B cell (primary cell): Measurements from ENCODE around the gene ANKS1A. TPM values are rescaled to one million over a fixed set of nuclear protein-coding genes. Genes with fewer than 3 reads are reported as not detected.

Experiments used
- ATAC-seq: fragments of 200-7000 bp; cut with Tn5 transposase; one replicate; pipeline ENCODE4 v1.10.0; 2021; ENCODE audit warnings: low read depth, mild to moderate bottlenecking, moderate number of reproducible peaks, moderate library complexity
- CTCF ChIA-PET: fragments of 350-600 bp; sonication (Branson Sonifier 250); formaldehyde crosslinking; loops from one replicate; lab custom pipeline; 2021; ENCODE audit warnings: antibody characterized with exemption, inconsistent platforms; lab: Charles Lee
- POLR2A ChIA-PET: fragments of 350-600 bp; sonication (Branson Sonifier 250); formaldehyde crosslinking; loops from one replicate; lab custom pipeline; 2021; ENCODE audit warnings: antibody characterized with exemption; lab: Charles Lee
- DNase-seq: peaks from one replicate; pipeline ENCODE4 v3.0.0; 2013
- H2AFZ ChIP-seq: 2 replicates; pipeline ENCODE4 v1.6.1; 2012; ENCODE audit warnings: mild to moderate bottlenecking, low read depth, low read length; ENCODE audit not compliant: insufficient read depth, poor library complexity, severe bottlenecking
- H3K27ac ChIP-seq, 2 donors: 1 replicate in 1 of 2; 2 replicates in 1 of 2; pipeline ENCODE4 v1.5.1; 2012 to 2013; ENCODE audit warnings: low read length in 2 of 2, mild to moderate bottlenecking in 2 of 2, moderate library complexity in 1 of 2
- H3K27me3 ChIP-seq, 4 experiments: fragments of 200-600 bp in 1 of 4; sonication (generic) in 1 of 4; replicated peaks in 1 of 4; 1 replicate in 2 of 4; 2 replicates in 2 of 4; pipeline versions ENCODE4 v1.6.1 to v1.7.0; 2013 to 2016; ENCODE audit warnings: low read length in 3 of 4, mild to moderate bottlenecking in 2 of 4, mixed read lengths in 1 of 4, moderate library complexity in 1 of 4; ENCODE audit not compliant: insufficient read depth in 4 of 4, control insufficient read depth in 3 of 4; ENCODE audit errors: control extremely low read depth in 1 of 4
- H3K36me3 ChIP-seq, 2 experiments: replicated peaks in 1 of 2; 1 replicate in 1 of 2; 2 replicates in 1 of 2; pipeline versions ENCODE4 v1.6.1 to v1.7.1; 2013; ENCODE audit warnings: low read length in 1 of 2; ENCODE audit not compliant: insufficient read depth in 2 of 2, control insufficient read depth in 1 of 2; ENCODE audit errors: control extremely low read depth in 1 of 2, extremely low read depth in 1 of 2
- H3K4me1 ChIP-seq, 2 donors: fragments of 200-600 bp in 1 of 2; sonication (generic) in 1 of 2; 1 replicate in 1 of 2; 2 replicates in 1 of 2; pipeline versions ENCODE4 v1.5.1 to v1.6.1; 2013 to 2017; ENCODE audit warnings: low read length in 2 of 2; ENCODE audit not compliant: control insufficient read depth in 2 of 2, insufficient read depth in 2 of 2
- H3K4me2 ChIP-seq: replicated peaks from 2 replicates; pipeline ENCODE3; 2012; ENCODE audit warnings: mild to moderate bottlenecking, low read depth, low read length; ENCODE audit not compliant: poor library complexity, severe bottlenecking
- H3K4me3 ChIP-seq, 5 experiments: fragments of 200-600 bp in 1 of 5; sonication (generic) in 1 of 5; 1 replicate in 3 of 5; 2 replicates in 2 of 5; pipeline versions ENCODE4 v1.5.1 to v1.7.0; 2011 to 2016; ENCODE audit warnings: low read length in 4 of 5, mild to moderate bottlenecking in 4 of 5, low read depth in 2 of 5, control low read depth in 1 of 5, moderate library complexity in 1 of 5; ENCODE audit not compliant: insufficient read depth in 1 of 5; ENCODE audit errors: control extremely low read depth in 1 of 5, extremely low read depth in 1 of 5
- H3K79me2 ChIP-seq: fragments of 200-600 bp; sonication (generic); one replicate; pipeline ENCODE4 v1.6.0; 2016; ENCODE audit warnings: low read length; ENCODE audit not compliant: control insufficient read depth, insufficient read depth
- H3K9ac ChIP-seq: fragments of 200-600 bp; sonication (generic); 2 replicates; pipeline ENCODE4 v1.6.1; 2017; ENCODE audit warnings: mild to moderate bottlenecking, low read length, moderate library complexity
- H3K9me3 ChIP-seq, 3 donors: one replicate each; pipeline versions ENCODE4 v1.6.1 to v1.7.1; 2013; ENCODE audit warnings: low read length in 2 of 3; ENCODE audit not compliant: control insufficient read depth in 2 of 3, insufficient read depth in 1 of 3; ENCODE audit errors: control extremely low read depth in 1 of 3
- H4K20me1 ChIP-seq: 2 replicates; pipeline ENCODE4 v1.6.0; 2012; ENCODE audit warnings: mild to moderate bottlenecking, low read length; ENCODE audit not compliant: insufficient read depth, control insufficient read depth, poor library complexity, severe bottlenecking
- H3K27ac Mint-ChIP-seq: one replicate; pipeline ENCODE4 v1.8.0; 2021; ENCODE audit warnings: mixed read lengths
- H3K27me3 Mint-ChIP-seq: one replicate; pipeline ENCODE4 v1.8.0; 2021; ENCODE audit warnings: mixed read lengths
- H3K4me1 Mint-ChIP-seq: one replicate; pipeline ENCODE4 v1.8.0; 2021; ENCODE audit warnings: mixed read lengths
- H3K4me3 Mint-ChIP-seq: one replicate; pipeline ENCODE4 v1.8.0; 2021; ENCODE audit warnings: mixed read lengths
- H3K9me3 Mint-ChIP-seq: one replicate; pipeline ENCODE4 v1.8.0; 2022; ENCODE audit warnings: mixed read lengths; ENCODE audit not compliant: insufficient read depth
- CTCF ChIP-seq: fragments of 200-600 bp; IDR thresholded peaks from one replicate; pipeline ENCODE4 v1.8.0; 2022; ENCODE audit warnings: antibody characterized with exemption, mild to moderate bottlenecking
- EZH2 ChIP-seq: IDR thresholded peaks from 2 replicates; pipeline ENCODE4 v1.6.1; 2012; ENCODE audit warnings: borderline replicate concordance, low read depth, mild to moderate bottlenecking, moderate library complexity, low read length; ENCODE audit not compliant: insufficient read depth, poor library complexity, severe bottlenecking
- WGBS: methylation state at CpG from one replicate; pipeline ENCODE4 v1.1.5; 2013; ENCODE audit warnings: missing lambda C conversion rate; ENCODE audit not compliant: insufficient coverage; 5-methylcytosine and 5-hydroxymethylcytosine counted together
- intact Hi-C: fragments of 100-400 bp; cut with micrococcal nuclease; formaldehyde crosslinking; loops from one replicate; pipeline ENCODE4 v1.10.0; 2022
- polyA plus RNA-seq: library from polyadenylated mRNA; depleted of rRNA; stranded (reverse); fragments of >200 nt; gene quantifications from 2 replicates; pipeline ENCODE4 v1.2.3, GENCODE V29; 2012
- total RNA-seq, 2 donors: library from RNA; stranded (reverse); fragments of 120-200 nt in 1 of 2; gene quantifications; 1 replicate in 1 of 2; 2 replicates in 1 of 2; pipeline versions ENCODE4 v1.2.3 to v1.2.4, GENCODE V29; 2013 to 2022

The ANKS1A gene
- total and polyA plus RNA-seq, 2 donors (not counting 1 experiment from before 2014, with no cell fraction given) = 3.4 to 19.7 TPM

GRCh38 chr6:35033683-35034082, 144.6 kb downstream of the ANKS1A start:
- no peak overlapping the region for H3K4me3 ChIP-seq
- CTCF ChIA-PET = interaction anchor here (1.2 kb wide), 1 partner anchor 16 kb away, joined by 3 read pairs; no protein-coding TSS in a partner anchor

More at GRCh38 chr6:35033683-35034082, 144.6 kb downstream of the ANKS1A start:
- Histone ChIP-seq H3K79me2 (no peaks in the 10 kb centered on the region), H3K27me3 (no peaks in the 10 kb centered on the region), H3K27ac (no peak overlapping the region), H4K20me1 (no peaks in the 10 kb centered on the region), H3K36me3 (no peaks in the 10 kb centered on the region), H3K4me1 (no peaks in the 10 kb centered on the region), H3K9me3 (no peaks in the 10 kb centered on the region), H3K4me2 (no peak overlapping the region), H3K9ac (no peak overlapping the region), H2AFZ (no peak overlapping the region)
- Mint-ChIP-seq H3K4me3 (no peak overlapping the region), H3K27ac (no peak overlapping the region), H3K9me3 (no peaks in the 10 kb centered on the region), H3K4me1 (peaks cover 3% of the 10 kb centered on the region), H3K27me3 (no peaks in the 10 kb centered on the region)
- POLR2A ChIA-PET = no interaction called here
- 88% methylated on average over 3 of the region's 6 CpGs for WGBS
- no peak for TF ChIP-seq EZH2
- TF ChIP-seq CTCF = no peak
- ATAC-seq (no peak), DNase-seq (no peak)
- intact Hi-C loops = no loop called here
